G401.6 (cell line): Measurements from ENCODE around the gene ZNF593OS.

ENCODE experiments used
- FAIRE-seq: peaks from 2 replicates; lab custom pipeline; 2012; peaks lifted over from hg19 to GRCh38; lab: Jason Lieb, UNC

ZNF593OS gene

GRCh38 chr1:26125946-26126320 is 45.7 kb downstream of the ZNF593OS start:
- FAIRE-seq = peak; percentile 60

GRCh38 chr1:26125382-26125781 is 46.2 kb downstream of the ZNF593OS start:
- no peak for FAIRE-seq

- no peak for FAIRE-seq
Observed at GRCh38 chr1:26124418-26125331, 47.0 kb downstream of the ZNF593OS start.

GRCh38 chr1:26122988-26123973 is 48.4 kb downstream of the ZNF593OS start:
- FAIRE-seq = peak; percentile 91

- FAIRE-seq = no peak
Observed at GRCh38 chr1:26121854-26122773, 49.5 kb downstream of the ZNF593OS start.

- no peak for FAIRE-seq
Observed at GRCh38 chr1:26119892-26120608, 51.6 kb downstream of the ZNF593OS start.
